ENCODE data around the gene TUBA4B. TPM values are rescaled to one million over a fixed set of nuclear protein-coding genes. Genes with fewer than 3 reads are reported as not detected.

Gene TUBA4B
- total RNA-seq, 4 donors from 2014 or later = not detected

DNA sequence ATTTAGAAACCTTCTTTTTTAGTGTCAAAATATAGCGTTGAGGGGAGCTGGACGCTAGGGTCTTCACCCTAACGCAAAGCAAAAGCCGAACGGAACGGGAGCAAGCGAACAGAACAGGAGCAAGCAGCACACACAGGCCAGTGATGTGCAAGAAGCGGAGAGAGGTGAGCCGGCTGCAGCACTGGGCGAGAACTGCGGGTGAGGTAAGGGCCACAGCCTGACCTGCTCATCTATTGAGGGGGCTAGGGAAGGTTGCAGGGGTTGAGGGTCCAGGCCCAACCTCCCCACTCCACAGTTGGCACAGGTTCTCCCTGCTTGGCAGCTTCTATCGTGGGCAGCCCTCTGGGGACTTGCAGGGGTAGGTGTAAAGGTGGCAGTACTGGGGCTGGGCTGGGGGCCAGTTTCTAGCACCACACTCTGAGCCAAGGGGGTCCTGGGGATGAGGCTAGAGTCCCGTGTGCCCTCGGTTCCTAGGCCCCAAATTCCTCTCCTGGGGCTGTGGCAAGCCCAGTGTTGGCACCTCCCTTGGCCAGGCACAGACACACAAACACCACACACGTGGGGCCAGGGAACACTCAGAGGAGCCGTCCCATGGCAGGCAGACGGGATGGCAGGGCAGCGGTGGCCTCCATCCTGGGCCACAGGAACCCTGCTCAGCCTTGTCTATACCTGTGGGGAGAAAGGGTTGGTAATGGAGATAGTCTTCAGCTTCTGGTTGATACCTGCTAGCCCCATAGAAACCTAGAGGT is 33.1 kb upstream of the TUBA4B start:
- Histone ChIP-seq H3K36me3 (peaks cover 0 to 49% (median 20%) of the 10 kb centered on the region in 4 donors), H3K4me3 (no peak overlapping the region), H3K27me3 (no peaks in the 10 kb centered on the region), H3K27ac (peak overlapping the region in 2 of 4 donors; percentile 94 to 98), H3K9me3 (no peaks in the 10 kb centered on the region), H3K4me1 (peaks cover 19 to 37% (median 30%) of the 10 kb centered on the region in 4 donors)
- intact Hi-C loops (cut with DNase I; ENCODE audit: low total_unique reads) (loop anchor here (10.0 kb wide), 2 partner anchors 55 to 75 kb away; partner anchors contain the start of gene NHEJ1), in situ Hi-C loops (cut with MboI; ENCODE audit: low pct_ligation_motif_present in 1 of 4, low pct_unique_long_range_greater_than_20kb in 1 of 4, low sequenced_read_pairs in 3 of 4) (loop anchor here in 1 of 4 donors (10.0 kb wide), 1 partner anchor 55 kb away; the partner anchor contains the start of gene NHEJ1)
- DNase-seq = no peak
- WGBS, 2 donors (ENCODE audit: low coverage in 1 of 2) = 91% methylated on average over 18 of the region's 18 CpGs; no CpG with 5 or more reads in 1 of the 2 donors
- TF ChIP-seq, protein P1, sequence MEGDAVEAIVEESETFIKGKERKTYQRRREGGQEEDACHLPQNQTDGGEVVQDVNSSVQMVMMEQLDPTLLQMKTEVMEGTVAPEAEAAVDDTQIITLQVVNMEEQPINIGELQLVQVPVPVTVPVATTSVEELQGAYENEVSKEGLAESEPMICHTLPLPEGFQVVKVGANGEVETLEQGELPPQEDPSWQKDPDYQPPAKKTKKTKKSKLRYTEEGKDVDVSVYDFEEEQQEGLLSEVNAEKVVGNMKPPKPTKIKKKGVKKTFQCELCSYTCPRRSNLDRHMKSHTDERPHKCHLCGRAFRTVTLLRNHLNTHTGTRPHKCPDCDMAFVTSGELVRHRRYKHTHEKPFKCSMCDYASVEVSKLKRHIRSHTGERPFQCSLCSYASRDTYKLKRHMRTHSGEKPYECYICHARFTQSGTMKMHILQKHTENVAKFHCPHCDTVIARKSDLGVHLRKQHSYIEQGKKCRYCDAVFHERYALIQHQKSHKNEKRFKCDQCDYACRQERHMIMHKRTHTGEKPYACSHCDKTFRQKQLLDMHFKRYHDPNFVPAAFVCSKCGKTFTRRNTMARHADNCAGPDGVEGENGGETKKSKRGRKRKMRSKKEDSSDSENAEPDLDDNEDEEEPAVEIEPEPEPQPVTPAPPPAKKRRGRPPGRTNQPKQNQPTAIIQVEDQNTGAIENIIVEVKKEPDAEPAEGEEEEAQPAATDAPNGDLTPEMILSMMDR (IDR thresholded peaks at IDR 0.05) = no peak
- TF ChIP-seq POLR2A (IDR thresholded peaks at IDR 0.05) (no peak), EP300 (IDR thresholded peaks at IDR 0.05; ENCODE audit: low read depth) (no peak), POLR2AphosphoS5 (IDR thresholded peaks at IDR 0.05) (no peak)

DNA sequence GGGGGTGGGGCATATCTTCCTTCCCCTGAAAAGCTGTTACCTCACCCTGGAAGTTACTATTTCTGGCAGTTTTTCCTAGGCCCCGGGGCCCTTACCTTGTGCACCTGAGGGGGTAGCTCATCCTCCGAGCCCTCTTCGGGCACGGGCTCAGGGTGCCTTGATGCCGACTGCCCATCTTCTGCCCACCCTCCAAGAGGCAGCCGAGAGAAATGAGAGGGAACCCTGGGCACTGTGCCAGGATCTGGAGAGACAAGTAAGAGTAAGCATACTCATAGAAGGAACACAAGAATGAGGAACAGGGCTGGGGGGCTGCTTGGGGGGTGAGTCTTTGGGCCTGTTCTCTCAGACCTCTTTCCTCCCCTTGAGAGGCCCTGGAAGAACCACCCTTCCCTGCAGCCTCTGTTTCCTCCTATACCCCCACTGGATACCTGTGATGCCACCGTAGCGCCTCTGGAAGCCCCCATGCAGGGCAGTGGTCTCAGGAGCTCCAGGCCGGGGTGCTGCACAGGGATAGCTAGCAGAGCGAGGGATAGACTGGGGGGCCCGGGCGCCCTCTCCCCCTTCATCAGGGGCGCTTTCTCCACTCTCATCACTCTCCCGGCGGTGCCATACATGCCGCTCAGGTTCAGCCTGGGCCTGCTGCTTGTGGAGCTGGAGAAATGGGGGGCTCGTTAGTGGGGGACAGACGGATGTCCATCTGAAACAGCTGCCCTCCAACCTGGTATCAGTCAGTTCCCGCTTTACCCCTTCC is 32.2 kb upstream of the TUBA4B start:
- Histone ChIP-seq H3K4me1 (peaks cover 19 to 37% (median 30%) of the 10 kb centered on the region in 4 donors), H3K36me3 (peaks cover 0 to 55% (median 24%) of the 10 kb centered on the region in 4 donors), H3K27me3 (no peaks in the 10 kb centered on the region), H3K9me3 (no peaks in the 10 kb centered on the region), H3K27ac (no peak overlapping the region), H3K4me3 (no peak overlapping the region)
- no peak for DNase-seq
- TF ChIP-seq, protein P1 (IDR thresholded peaks at IDR 0.05) = no peak
- no peak for TF ChIP-seq POLR2AphosphoS5 (IDR thresholded peaks at IDR 0.05)
- no peak for TF ChIP-seq EP300 (IDR thresholded peaks at IDR 0.05; ENCODE audit: low read depth)
- no peak for TF ChIP-seq POLR2A (IDR thresholded peaks at IDR 0.05)
- in situ Hi-C loops (cut with MboI; ENCODE audit: low pct_ligation_motif_present in 1 of 4, low pct_unique_long_range_greater_than_20kb in 1 of 4, low sequenced_read_pairs in 3 of 4) (no loop called here), intact Hi-C loops (cut with DNase I; ENCODE audit: low total_unique reads) (loop anchor here (10.0 kb wide), 2 partner anchors 56 to 74 kb away; partner anchors contain the start of gene NHEJ1)
- WGBS, 2 donors (ENCODE audit: low coverage in 1 of 2) = 93% methylated on average over 19 of the region's 19 CpGs; no CpG with 5 or more reads in 1 of the 2 donors

DNA sequence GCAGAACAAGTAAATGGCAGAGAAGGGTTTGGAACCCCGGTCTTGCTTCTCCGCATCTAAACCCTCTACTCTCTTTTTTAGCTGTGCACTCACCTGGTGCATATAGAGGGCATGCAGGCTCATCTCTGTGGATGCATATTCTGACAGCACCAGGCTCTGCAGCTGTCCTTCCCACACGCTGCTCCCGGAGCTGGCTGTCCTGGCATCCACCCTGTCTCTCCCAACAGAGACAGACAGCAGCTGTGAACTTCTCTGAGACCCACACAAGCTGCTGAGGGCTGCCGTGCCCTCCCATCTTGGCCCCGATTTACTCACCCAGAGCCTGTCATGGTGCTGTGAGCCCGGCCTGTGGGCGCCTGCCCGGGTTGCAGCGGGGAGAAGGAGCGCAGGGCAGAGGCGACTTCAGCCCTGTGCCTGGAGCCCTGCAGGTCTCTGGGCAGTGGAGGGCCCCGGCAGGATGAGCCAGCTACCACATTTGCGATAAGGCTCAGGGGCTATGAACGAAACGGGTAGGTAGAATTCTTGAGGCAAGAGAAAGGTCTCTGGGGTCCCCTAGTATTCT is 31.0 kb upstream of the TUBA4B start:
- Histone ChIP-seq H3K27me3 (no peaks in the 10 kb centered on the region), H3K36me3 (peaks cover 0 to 55% (median 25%) of the 10 kb centered on the region in 4 donors), H3K27ac (no peak overlapping the region), H3K4me3 (no peak overlapping the region), H3K4me1 (peaks cover 18 to 30% (median 27%) of the 10 kb centered on the region in 4 donors), H3K9me3 (no peaks in the 10 kb centered on the region)
- in situ Hi-C loops (cut with MboI; ENCODE audit: low pct_ligation_motif_present in 1 of 4, low pct_unique_long_range_greater_than_20kb in 1 of 4, low sequenced_read_pairs in 3 of 4) = no loop called here
- no peak for DNase-seq
- WGBS, 2 donors (ENCODE audit: low coverage in 1 of 2) = 92 to 93% methylated on average over 2 to 16 of the region's 16 CpGs
- intact Hi-C loops (cut with DNase I; ENCODE audit: low total_unique reads) = loop anchor here (10.0 kb wide), 2 partner anchors 57 to 73 kb away; partner anchors contain the start of gene NHEJ1
- no peak for TF ChIP-seq EP300 (IDR thresholded peaks at IDR 0.05; ENCODE audit: low read depth)
- TF ChIP-seq, protein P1 (IDR thresholded peaks at IDR 0.05) = no peak
- TF ChIP-seq POLR2AphosphoS5 (IDR thresholded peaks at IDR 0.05) = no peak
- no peak for TF ChIP-seq POLR2A (IDR thresholded peaks at IDR 0.05)
